T-helper 2 cell treated with Interferon-gamma antibody and Interleukin-4, amounts not matched to agents 100 ng/mL and 5 ng/mL, for 36 hours (primary cell): ENCODE results near the gene ADPRHL1. TPM values are rescaled to one million over a fixed set of nuclear protein-coding genes. Genes with fewer than 3 reads are reported as not detected.
"Not testable (repeated sequence)": the region's sequence is repeated elsewhere in the genome, so short reads cannot be mapped to it uniquely, and the experiment has no call there.

Experiments
- intact Hi-C: fragments of 100-400 bp; cut with micrococcal nuclease; formaldehyde crosslinking; loops from one replicate; pipeline ENCODE4 v1.15.1; 2023
- total RNA-seq: library from RNA; stranded (reverse); gene quantifications from 2 replicates; pipeline ENCODE4 v1.2.3, GENCODE V29; 2022

Gene ADPRHL1
- total RNA-seq, 1 donor from 2014 or later = 0.98 TPM

DNA sequence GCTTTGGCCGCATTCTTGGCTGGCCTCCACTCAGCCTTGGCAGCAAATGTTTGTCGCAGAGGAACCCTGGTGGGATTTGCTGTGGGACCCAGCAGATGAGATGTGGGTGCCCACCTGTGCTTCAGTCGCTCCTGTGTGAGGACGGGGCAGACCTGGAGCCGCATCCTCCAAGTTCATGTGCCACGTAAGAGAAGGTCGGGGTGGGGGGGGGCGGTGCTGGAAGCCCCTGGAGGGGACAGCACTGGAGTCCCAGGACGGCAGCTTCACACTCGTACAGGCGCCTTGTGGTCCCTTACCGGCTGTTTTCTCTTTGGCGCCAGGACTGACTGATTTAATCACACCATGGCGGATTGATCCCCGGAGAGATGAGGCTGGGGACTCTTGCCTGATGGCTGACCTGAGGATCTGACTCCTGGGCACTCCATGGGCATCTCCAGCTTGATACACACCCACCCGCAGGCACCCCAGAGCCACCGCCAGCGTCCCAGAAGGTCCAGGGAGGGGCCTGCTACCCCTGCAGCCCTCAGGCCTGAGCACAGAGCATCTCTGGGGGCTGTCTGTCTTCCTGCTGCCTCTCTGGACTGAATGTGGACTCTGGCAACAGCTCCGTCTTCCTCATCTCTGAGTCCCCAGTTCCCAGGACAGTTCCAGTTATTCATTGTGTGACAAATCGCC, 79.3 kb downstream of the ADPRHL1 start:
- intact Hi-C loops = no loop called here

DNA sequence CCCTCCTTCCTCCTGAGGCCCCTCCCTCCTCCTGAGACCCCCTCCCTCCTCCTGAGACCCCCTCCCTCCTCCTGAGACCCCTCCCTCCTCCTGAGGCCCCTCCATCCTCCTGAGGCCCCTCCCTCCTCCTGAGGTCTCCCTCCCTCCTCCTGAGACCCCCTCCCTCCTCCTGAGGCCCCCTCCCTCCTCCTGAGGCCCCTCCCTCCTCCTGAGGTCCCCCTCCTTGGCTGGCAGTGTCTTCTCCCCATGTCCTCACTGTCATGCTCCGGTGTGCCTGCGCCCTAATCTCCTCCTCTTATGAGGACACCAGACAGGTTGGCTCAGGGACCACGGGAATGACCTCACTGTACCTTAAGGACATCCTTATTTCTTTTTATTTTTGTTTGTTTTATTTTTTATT, 81.6 kb downstream of the ADPRHL1 start:
- intact Hi-C loops = not testable (repeated sequence)

- intact Hi-C loops = no loop called here
These were observed 82.2 kb downstream of the ADPRHL1 start for GRCh38 chr13:113371061-113371460.

GRCh38 chr13:113369881-113370280, 83.4 kb downstream of the ADPRHL1 start:
- intact Hi-C loops = no loop called here

- intact Hi-C loops = no loop called here
These were observed 84.1 kb downstream of the ADPRHL1 start for GRCh38 chr13:113369189-113369588.

GRCh38 chr13:113368353-113368752, 84.9 kb downstream of the ADPRHL1 start:
- intact Hi-C loops = not testable (repeated sequence)

DNA sequence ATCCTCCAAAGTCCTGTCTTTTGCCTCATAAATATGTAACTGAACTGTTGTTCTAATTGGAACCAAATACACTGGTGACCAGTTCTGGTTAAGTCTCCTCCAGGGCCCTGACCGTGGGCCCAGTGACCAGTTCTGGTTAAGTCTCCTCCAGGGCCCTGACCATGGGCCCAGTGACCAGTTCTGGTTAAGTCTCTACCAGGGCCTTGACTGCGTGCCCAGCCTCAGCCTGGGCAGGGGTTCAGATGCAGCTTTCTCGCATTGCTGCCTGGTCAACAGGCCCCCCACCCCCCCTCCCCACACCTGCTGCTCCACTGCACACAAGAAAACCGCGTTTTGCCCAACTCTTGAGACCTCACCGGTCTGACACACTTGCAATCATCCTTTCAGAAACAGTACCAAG, 85.5 kb downstream of the ADPRHL1 start:
- intact Hi-C loops = no loop called here

GRCh38 chr13:113367020-113367560, 86.2 kb downstream of the ADPRHL1 start:
- intact Hi-C loops = no loop called here

- intact Hi-C loops = no loop called here
These were observed 87.2 kb downstream of the ADPRHL1 start for GRCh38 chr13:113365971-113366588.

DNA sequence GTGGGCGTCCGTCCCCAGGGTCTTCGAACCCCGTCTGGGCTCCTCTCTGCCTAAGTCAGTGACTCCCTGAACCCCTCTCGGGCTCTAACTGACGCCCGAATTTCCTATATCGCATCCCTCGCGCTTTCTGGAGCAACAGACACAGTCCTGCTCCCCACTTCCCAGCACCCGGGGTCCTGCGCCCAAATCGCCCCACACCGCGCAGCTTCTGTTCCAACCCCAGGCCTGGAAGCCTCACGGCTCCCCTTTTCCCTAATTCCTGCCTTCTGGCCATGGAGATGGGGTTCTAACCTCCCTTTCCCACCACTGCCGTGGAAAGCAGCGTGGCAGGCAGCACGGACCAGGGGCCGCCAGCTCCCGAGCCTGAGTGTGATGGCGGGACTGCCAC, 87.7 kb downstream of the ADPRHL1 start:
- intact Hi-C loops = no loop called here

DNA sequence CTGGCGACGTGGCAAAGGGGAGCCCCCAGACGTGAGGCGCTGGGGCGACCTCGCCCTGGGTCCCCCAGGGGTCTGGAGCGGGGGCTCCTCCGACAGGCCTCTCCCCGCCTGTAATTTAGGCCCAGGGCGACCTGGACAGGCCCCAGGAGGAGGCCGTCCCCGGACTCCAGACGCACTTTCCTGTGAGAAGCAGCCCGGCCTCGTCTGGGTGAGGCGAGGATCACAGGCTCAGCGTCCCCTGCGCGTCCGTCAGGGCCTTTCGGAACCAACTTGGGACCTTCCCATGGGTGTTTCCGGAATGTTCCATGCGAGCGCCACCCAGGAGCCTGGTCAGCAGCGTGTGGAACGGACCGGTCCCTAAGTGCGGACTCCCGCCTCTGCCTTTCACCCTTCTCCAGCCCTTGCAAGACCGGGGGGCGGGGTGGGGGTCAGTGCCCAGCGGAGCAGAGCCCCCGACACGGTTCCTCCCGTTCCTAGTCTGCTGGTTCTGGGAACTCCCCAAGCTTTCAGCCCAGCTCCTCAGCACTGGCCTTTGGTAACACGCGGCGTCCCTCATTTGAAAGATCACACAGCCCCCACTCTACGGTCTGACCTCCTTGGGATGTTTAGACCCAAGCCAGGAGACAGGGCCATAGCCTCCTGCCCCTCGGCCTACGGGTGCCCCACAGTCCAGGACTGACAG, 88.2 kb downstream of the ADPRHL1 start:
- intact Hi-C loops = no loop called here

DNA sequence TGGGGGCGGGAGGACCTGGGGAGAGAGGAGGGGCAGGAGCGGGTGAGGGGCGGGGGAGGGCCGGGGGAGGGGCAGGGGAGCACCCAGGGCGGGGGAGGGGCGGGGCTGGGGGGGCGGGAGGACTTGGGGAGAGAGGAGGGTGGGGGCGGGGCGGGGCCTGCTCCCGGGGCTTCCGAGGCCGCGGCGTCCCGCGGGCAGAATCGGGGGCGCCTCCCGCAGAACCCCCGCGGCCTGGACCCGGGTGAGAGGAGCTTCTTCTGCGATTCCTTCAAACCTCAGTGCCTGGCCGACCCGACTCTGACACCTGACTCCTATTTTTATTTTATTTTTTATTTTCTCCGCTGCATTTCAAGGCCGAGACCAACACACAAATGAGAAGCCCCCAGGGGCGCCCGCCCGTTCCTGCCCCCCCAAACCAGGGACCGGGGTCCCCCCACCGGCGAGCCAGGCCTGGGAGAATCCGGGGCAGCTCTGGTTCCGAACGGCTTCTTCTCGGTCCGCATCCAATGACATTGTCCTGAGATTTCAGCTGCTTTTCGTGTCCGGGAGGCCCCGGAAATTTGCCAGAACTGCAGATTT, 88.9 kb downstream of the ADPRHL1 start:
- intact Hi-C loops = no loop called here

DNA sequence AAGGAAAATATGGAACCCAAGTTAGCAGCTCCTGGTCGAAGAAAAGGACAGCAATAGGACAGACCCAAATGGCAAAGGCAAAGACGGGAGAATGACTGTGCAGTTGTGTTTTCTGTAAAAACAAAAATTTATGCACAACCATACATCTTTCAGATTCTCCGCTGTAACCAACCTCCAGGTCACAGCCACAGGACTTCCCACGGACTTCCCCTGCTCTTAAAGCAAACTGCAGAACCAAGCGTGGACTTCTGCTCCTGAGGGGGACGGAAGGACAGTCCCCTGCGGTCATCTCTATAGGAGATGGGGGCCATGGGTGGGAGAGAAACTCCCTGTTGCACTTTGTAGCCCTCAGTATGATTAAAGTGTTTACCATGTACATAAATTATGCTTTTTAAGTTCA, 91.9 kb downstream of the ADPRHL1 start:
- intact Hi-C loops = no loop called here

- intact Hi-C loops = no loop called here
These were observed 92.8 kb downstream of the ADPRHL1 start for GRCh38 chr13:113360446-113360845.

DNA sequence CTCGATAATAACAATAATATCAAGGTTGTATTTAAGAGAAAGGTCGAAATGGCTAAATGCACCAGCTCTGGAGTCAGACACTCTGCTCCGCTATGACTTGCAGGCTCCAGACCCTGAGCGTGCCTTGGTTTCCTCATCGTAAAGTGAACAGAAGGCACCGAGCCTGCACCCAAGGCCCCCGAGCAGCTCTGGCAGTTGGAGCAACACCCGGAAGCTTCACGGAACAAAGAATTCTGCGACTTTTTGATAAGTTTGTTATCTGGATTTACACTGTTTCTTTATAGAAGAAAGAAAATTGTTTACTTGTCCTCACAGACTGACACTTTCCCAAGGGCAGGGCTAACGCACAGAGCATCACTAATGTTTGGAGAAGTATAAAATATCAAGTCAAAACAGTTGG, 93.7 kb downstream of the ADPRHL1 start:
- intact Hi-C loops = no loop called here

- intact Hi-C loops = no loop called here
These were observed 94.6 kb downstream of the ADPRHL1 start for GRCh38 chr13:113358653-113359190.

- intact Hi-C loops = no loop called here
These were observed 95.8 kb downstream of the ADPRHL1 start for GRCh38 chr13:113357529-113357928.

DNA sequence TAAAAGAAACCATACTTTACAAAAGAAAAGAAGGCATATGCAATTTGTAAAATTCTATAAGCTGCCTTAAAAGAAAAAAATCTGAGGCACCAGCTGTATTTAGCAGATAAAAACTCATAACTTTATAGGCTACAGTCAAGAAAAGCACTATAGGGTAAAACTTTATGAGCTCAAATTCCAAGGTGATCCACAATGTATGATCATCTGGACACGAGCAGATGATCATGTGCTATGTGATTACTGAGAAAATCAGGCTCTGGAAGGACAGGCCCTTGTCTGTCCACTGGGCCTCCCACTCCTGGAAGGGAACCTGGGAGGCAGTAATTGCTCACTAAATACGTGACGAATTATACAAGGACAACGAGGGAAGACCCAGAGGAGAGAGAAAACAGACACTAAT, 96.7 kb downstream of the ADPRHL1 start:
- intact Hi-C loops = no loop called here

DNA sequence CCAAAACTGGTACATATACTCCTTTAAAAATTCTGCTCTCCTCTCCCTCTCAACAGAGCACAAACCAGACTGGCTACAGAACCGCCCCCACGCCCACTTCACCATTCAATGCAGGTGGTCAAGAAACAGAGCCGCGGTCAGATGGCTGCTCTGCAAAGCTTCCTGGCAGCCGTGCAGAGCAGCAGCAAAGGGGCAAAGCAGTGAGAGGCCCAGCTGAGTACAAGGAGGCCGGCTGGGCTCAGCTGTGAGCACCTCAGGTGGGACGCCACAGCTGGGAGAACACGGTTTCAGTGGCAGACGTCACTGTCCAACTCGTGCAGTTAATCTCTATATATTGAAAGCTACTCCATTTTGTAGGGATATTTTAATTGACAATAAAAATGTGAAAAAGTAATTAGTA, 97.7 kb downstream of the ADPRHL1 start:
- intact Hi-C loops = no loop called here

GRCh38 chr13:113354831-113355610, 98.3 kb downstream of the ADPRHL1 start:
- intact Hi-C loops = no loop called here

DNA sequence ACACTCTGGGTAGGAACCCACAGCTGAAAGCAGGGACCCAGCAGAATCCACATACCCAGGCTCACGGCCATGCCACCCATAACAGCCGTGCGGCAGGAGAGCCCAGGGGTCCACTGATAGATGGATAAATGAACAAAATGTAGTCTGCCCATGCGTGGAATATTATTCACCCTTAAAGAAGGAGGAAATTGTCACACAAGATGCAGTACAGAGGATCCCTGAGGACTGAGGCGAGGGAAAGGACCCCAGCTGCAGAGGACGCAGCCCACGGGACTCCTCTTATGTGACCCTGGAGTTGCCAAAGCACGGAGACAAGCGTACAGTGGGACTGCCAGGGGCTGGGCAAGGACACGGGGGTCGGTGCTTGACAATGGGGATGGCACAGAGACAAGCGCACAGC, 100.0 kb downstream of the ADPRHL1 start:
- intact Hi-C loops = no loop called here
